ENCODE results near the gene COX7A2L. TPM values are rescaled to one million over a fixed set of nuclear protein-coding genes. Genes with fewer than 3 reads are reported as not detected.
"Not testable (repeated sequence)": the region's sequence is repeated elsewhere in the genome, so short reads cannot be mapped to it uniquely, and the experiment has no call there.

COX7A2L gene
- polyA plus RNA-seq, 1 donor (not counting 4 experiments of a cell fraction or from before 2014, with no cell fraction given), result 172 TPM

DNA sequence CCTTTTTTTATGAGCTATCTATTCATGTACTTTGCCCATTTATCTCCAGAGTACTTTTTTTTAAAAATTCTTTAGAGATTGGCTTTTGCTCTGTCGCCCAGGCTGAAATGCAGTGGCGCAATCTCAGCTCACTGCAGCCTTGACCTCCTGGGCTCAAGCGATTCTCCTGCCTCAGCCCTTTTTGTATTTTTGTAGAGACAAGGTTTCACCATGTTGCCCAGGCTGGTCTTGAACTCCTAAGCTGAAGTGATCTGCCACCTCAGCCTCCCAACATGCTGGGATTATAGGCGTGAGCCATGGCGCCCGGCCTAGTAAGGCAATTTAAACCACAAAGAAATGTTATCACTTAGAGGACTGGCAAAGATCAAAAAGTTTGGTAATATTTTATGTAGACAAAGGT, 14.2 kb downstream of the COX7A2L start:
- H3K27ac ChIP-seq (ENCODE audit: control insufficient read depth, insufficient read depth, low read length); H3K9me1 ChIP-seq (ENCODE audit: control insufficient read depth, extremely low read depth, insufficient read depth, low read length); H2AFZ ChIP-seq (ENCODE audit: control insufficient read depth, low read length); dilution Hi-C loops (cut with MboI; ENCODE audit: extremely low pct_ligation_motif_present, low sequenced_read_pairs); H3K27me3 ChIP-seq (ENCODE audit: control insufficient read depth, extremely low read depth, insufficient read depth, low read length); DNase-seq (ENCODE audit: low read depth, low spot score); H3K9me3 ChIP-seq (ENCODE audit: control insufficient read depth, low read depth, low read length); H3K4me3 ChIP-seq (ENCODE audit: control insufficient read depth in 2 of 3, extremely low read depth in 1 of 3, insufficient read depth in 2 of 3, low read depth in 1 of 3, low read length in 3 of 3); FAIRE-seq; H3K4me2 ChIP-seq (ENCODE audit: control insufficient read depth, extremely low read depth, insufficient read depth, low read depth, low read length); H4K20me1 ChIP-seq (ENCODE audit: control insufficient read depth, extremely low read depth, insufficient read depth, low read length); H3K9ac ChIP-seq (ENCODE audit: control insufficient read depth, extremely low read depth, insufficient read depth, low read length): not testable (repeated sequence)
- peaks cover 11 to 22% of the 10 kb centered on the region in 2 experiments for H3K36me3 ChIP-seq (ENCODE audit: control insufficient read depth in 2 of 2, extremely low read depth in 1 of 2, insufficient read depth in 2 of 2, low read length in 2 of 2)
- H3K4me1 ChIP-seq (ENCODE audit: control insufficient read depth, extremely low read depth, insufficient read depth, low read length), result peaks cover 15% of the 10 kb centered on the region
- peaks cover 37% of the 10 kb centered on the region for H3K79me2 ChIP-seq (ENCODE audit: control insufficient read depth, insufficient read depth, low read length)

DNA sequence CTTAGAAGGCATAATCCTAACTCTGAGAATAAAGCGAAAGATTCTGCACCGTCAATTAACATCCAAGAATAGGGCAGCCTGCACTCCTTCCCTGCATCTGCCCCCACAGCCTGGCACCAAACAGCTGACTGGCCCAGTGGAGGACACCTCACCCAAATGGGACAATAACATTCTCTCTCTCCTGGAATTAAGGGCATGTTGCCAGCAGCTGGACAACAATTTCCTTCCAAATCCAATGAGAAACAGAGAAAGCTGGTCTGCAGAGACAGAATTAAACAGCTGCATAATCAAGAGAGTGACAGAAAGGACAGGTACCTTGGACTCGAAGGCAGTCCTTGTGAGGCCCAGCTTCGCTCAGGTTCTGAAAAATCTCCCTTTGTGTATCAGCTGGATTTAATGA, 15.0 kb downstream of the COX7A2L start:
- FAIRE-seq, result no peak
- H4K20me1 ChIP-seq (ENCODE audit: control insufficient read depth, extremely low read depth, insufficient read depth, low read length), result no peaks in the 10 kb centered on the region

More for the DNA sequence above, 15.0 kb downstream of the COX7A2L start:
- H3K9me1 ChIP-seq (ENCODE audit: control insufficient read depth, extremely low read depth, insufficient read depth, low read length), result no peaks in the 10 kb centered on the region
- H3K9me3 ChIP-seq (ENCODE audit: control insufficient read depth, low read depth, low read length), result no peaks in the 10 kb centered on the region
- H3K79me2 ChIP-seq (ENCODE audit: control insufficient read depth, insufficient read depth, low read length), result peaks cover 36% of the 10 kb centered on the region
- no peak overlapping the region for H3K27ac ChIP-seq (ENCODE audit: control insufficient read depth, insufficient read depth, low read length)
- dilution Hi-C loops (cut with MboI; ENCODE audit: extremely low pct_ligation_motif_present, low sequenced_read_pairs), result no loop called here
- no peak overlapping the region for H3K4me2 ChIP-seq (ENCODE audit: control insufficient read depth, extremely low read depth, insufficient read depth, low read depth, low read length)
- no peak overlapping the region for H2AFZ ChIP-seq (ENCODE audit: control insufficient read depth, low read length)
- H3K9ac ChIP-seq (ENCODE audit: control insufficient read depth, extremely low read depth, insufficient read depth, low read length), result no peak overlapping the region
- H3K36me3 ChIP-seq (ENCODE audit: control insufficient read depth in 2 of 2, extremely low read depth in 1 of 2, insufficient read depth in 2 of 2, low read length in 2 of 2), result peaks cover 7 to 18% of the 10 kb centered on the region in 2 experiments
- TF ChIP-seq EZH2 (IDR thresholded peaks at IDR 0.05; ENCODE audit: low read length), result no peak
- TF ChIP-seq, protein P1, sequence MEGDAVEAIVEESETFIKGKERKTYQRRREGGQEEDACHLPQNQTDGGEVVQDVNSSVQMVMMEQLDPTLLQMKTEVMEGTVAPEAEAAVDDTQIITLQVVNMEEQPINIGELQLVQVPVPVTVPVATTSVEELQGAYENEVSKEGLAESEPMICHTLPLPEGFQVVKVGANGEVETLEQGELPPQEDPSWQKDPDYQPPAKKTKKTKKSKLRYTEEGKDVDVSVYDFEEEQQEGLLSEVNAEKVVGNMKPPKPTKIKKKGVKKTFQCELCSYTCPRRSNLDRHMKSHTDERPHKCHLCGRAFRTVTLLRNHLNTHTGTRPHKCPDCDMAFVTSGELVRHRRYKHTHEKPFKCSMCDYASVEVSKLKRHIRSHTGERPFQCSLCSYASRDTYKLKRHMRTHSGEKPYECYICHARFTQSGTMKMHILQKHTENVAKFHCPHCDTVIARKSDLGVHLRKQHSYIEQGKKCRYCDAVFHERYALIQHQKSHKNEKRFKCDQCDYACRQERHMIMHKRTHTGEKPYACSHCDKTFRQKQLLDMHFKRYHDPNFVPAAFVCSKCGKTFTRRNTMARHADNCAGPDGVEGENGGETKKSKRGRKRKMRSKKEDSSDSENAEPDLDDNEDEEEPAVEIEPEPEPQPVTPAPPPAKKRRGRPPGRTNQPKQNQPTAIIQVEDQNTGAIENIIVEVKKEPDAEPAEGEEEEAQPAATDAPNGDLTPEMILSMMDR (optimal IDR thresholded peaks at IDR 0.05 in 1 of 3, IDR thresholded peaks at IDR 0.05 in 1 of 3, conservative IDR thresholded peaks at IDR 0.05 in 1 of 3; ENCODE audit: extremely low read depth in 1 of 3, insufficient read depth in 2 of 3, low read length in 3 of 3), result no peak
- H3K4me3 ChIP-seq (ENCODE audit: control insufficient read depth in 2 of 3, extremely low read depth in 1 of 3, insufficient read depth in 2 of 3, low read depth in 1 of 3, low read length in 3 of 3), result no peak overlapping the region
- H3K4me1 ChIP-seq (ENCODE audit: control insufficient read depth, extremely low read depth, insufficient read depth, low read length), result peaks cover 19% of the 10 kb centered on the region
- no peaks in the 10 kb centered on the region for H3K27me3 ChIP-seq (ENCODE audit: control insufficient read depth, extremely low read depth, insufficient read depth, low read length)
- DNase-seq (ENCODE audit: low read depth, low spot score), result no peak

All from keratinocyte (primary cell).